Peyer's patch (tissue), 4 donors: Measurements from ENCODE around the gene HYCC2.

Source experiments
- CTCF ChIP-seq, 6 experiments: fragments of 450-650 bp in 4 of 6; fragments of 200-600 bp in 2 of 6; sonication (generic) in 1 of 6; IDR thresholded peaks; one replicate each; pipeline ENCODE4 v1.5.1; 2017 to 2019; ENCODE audit warnings: antibody characterized with exemption in 6 of 6, mild to moderate bottlenecking in 3 of 6, moderate library complexity in 1 of 6
- POLR2A ChIP-seq, 2 donors: fragments of 450-650 bp; IDR thresholded peaks; one replicate each; pipeline ENCODE4 v1.5.1; 2017; ENCODE audit warnings: antibody characterized with exemption in 2 of 2, mild to moderate bottlenecking in 2 of 2, moderate library complexity in 2 of 2

GRCh38 chr2:201021914-201022313 lies 49.6 kb downstream of the HYCC2 start:
- TF ChIP-seq CTCF (IDR thresholded peaks at IDR 0.05) (no peak), POLR2A (IDR thresholded peaks at IDR 0.05) (no peak)
